Measurements from ENCODE around the gene CCDC68. TPM values are rescaled to one million over a fixed set of nuclear protein-coding genes. Genes with fewer than 3 reads are reported as not detected.
A peak's percentile ranks its signal among the peaks of the same experiment; 100 is the strongest.

Gene CCDC68
- total RNA-seq, 1 donor from 2014 or later: 5.1 TPM

DNA sequence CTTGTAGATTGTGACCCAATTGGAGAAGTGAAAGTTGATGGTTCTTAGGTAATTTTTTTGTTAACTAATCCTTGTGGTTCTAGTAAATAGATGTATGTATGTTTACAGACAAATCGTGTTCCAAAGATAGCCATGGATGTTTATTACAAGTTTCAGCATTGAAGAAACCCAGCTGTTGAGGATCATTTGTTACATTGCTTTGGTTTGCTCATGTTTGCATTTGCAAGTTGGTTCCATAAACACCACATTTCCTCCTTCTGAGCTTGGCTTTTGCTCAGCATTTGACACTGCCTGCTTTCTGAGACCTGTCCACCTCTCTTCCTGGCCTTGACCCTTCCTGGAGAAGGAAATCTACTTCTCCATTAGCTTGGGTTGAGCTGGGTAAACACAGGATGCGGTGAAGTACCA, 1.8 kb upstream of the CCDC68 start:
- Histone ChIP-seq H3K4me1 (peaks cover 13% of the 10 kb centered on the region), H3K9me3 (replicated peaks) (no peaks in the 10 kb centered on the region), H3K27ac (replicated peaks) (no peak overlapping the region), H3K27me3 (ENCODE audit: low read depth) (peaks cover 28% of the 10 kb centered on the region), H3K36me3 (no peaks in the 10 kb centered on the region), H3K4me3 (no peak overlapping the region)
- no peak for TF ChIP-seq CTCF (IDR thresholded peaks at IDR 0.05; ENCODE audit: borderline replicate concordance)
- no peak for DNase-seq
- intact Hi-C loops (cut with micrococcal nuclease): no loop called here

DNA sequence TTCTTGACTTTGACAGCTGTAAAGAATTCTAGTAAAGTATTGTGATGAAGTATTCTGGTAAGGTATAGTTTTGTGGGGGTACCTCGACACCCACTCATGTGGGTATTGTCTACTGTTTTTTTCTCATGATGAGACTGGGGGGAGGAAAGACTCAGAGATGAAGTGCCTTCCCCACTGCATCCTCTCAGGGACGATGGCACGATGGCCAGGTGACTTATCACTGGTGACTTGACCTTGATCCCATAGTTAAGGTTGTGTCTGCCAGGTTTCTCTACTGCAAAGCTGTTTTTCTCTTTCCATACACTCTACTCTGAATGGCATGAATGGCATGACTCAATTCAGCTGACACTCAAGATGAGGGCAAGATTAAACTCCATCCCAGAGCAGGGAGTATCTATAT, 936 bp upstream of the CCDC68 start:
- TF ChIP-seq CTCF (IDR thresholded peaks at IDR 0.05; ENCODE audit: borderline replicate concordance): no peak
- Histone ChIP-seq H3K4me1 (peaks cover 13% of the 10 kb centered on the region), H3K9me3 (replicated peaks) (no peaks in the 10 kb centered on the region), H3K27ac (replicated peaks) (no peak overlapping the region), H3K27me3 (ENCODE audit: low read depth) (peaks cover 28% of the 10 kb centered on the region), H3K4me3 (no peak overlapping the region), H3K36me3 (no peaks in the 10 kb centered on the region)
- intact Hi-C loops (cut with micrococcal nuclease): no loop called here
- no peak for DNase-seq

GRCh38 chr18:54957996-54958395, 1.3 kb downstream of the CCDC68 start:
- peak overlapping the region; percentile 89 for H3K27ac ChIP-seq (replicated peaks)
- DNase-seq: no peak

DNA sequence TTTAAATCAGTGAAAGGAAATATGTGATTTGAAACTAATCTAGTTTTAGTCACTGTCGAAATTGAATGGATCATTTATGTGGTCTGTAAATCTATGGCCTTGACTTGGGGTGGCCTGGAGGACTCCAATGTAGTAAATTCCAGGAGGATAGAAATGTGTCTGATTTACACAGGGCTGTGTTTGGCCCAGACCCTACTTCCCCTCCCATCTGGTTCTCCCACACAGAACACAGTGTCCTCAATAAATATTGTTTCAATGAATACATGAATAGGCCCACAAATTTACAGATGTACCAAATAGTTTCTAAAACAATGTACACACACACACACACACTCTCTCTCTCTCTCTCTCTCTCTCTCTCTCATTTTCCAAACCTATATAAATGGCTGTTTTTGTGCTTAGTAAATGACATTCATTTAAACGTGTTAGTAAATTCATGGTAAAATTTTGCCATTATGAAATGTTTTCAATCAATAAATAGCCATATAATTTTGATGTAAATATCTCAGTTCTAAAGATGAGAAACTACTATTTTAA, 1.9 kb downstream of the CCDC68 start:
- H3K4me3 ChIP-seq: peak overlapping the region; percentile 74
- peaks cover 28% of the 10 kb centered on the region for H3K27me3 ChIP-seq (ENCODE audit: low read depth)
- DNase-seq: no peak
- TF ChIP-seq CTCF (IDR thresholded peaks at IDR 0.05; ENCODE audit: borderline replicate concordance): no peak
- H3K36me3 ChIP-seq: no peaks in the 10 kb centered on the region
- intact Hi-C loops (cut with micrococcal nuclease): no loop called here
- peak overlapping the region; percentile 89 for H3K27ac ChIP-seq (replicated peaks)
- no peaks in the 10 kb centered on the region for H3K9me3 ChIP-seq (replicated peaks)
- peaks cover 13% of the 10 kb centered on the region for H3K4me1 ChIP-seq

More at GRCh38 chr18:54957996-54958395, 1.3 kb downstream of the CCDC68 start:
- H3K36me3 ChIP-seq: no peaks in the 10 kb centered on the region
- intact Hi-C loops (cut with micrococcal nuclease): no loop called here
- no peak for TF ChIP-seq CTCF (IDR thresholded peaks at IDR 0.05; ENCODE audit: borderline replicate concordance)
- peaks cover 28% of the 10 kb centered on the region for H3K27me3 ChIP-seq (ENCODE audit: low read depth)
- H3K9me3 ChIP-seq (replicated peaks): no peaks in the 10 kb centered on the region
- peaks cover 13% of the 10 kb centered on the region for H3K4me1 ChIP-seq
- peak overlapping the region; percentile 74 for H3K4me3 ChIP-seq

DNA sequence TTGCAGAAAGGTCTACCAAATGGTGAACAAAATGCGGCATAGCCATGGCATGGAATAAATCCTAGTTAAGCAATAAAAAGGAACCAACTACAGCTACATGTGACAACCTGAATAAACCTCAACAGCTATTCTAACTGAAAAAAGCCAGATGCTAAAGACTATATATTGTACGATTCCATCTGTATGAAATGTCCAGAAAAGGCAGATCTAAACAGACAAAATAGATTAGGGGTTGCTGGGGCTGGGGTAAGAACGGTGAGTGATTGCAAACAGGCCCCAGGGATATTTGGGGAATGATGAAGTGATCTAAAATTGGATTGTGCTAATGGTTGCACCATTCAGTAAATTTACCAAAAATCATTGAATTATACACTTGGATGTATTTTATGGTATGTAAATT, 2.8 kb downstream of the CCDC68 start:
- H3K27ac ChIP-seq (replicated peaks): peak overlapping the region; percentile 89
- no peak overlapping the region for H3K4me3 ChIP-seq
- H3K9me3 ChIP-seq (replicated peaks): no peaks in the 10 kb centered on the region
- no peaks in the 10 kb centered on the region for H3K36me3 ChIP-seq
- intact Hi-C loops (cut with micrococcal nuclease): no loop called here
- TF ChIP-seq CTCF (IDR thresholded peaks at IDR 0.05; ENCODE audit: borderline replicate concordance): no peak
- no peak for DNase-seq
- peaks cover 22% of the 10 kb centered on the region for H3K27me3 ChIP-seq (ENCODE audit: low read depth)
- peaks cover 13% of the 10 kb centered on the region for H3K4me1 ChIP-seq

Data from left ventricle myocardium inferior (tissue), 1 donor.